Panc1 (cell line): Measurements from ENCODE around the gene SYT8. TPM values are rescaled to one million over a fixed set of nuclear protein-coding genes. Genes with fewer than 3 reads are reported as not detected.

Experiments
- ATAC-seq: fragments of 200-7000 bp; cut with Tn5 transposase; 2 replicates; pipeline ENCODE4 v1.9.1; 2020; ENCODE audit warnings: mild to moderate bottlenecking, moderate library complexity
- BruUV-seq: library from RNA; stranded (reverse); fragments of 400-500 nt; replicated peaks from 2 replicates; lab custom pipeline; 2021; lab: Mats Ljungman, UMichigan
- CTCF ChIA-PET: fragments of 300-600 bp; sonication (Branson Sonifier 250); formaldehyde crosslinking; loops from one replicate; lab custom pipeline; 2022; ENCODE audit warnings: antibody characterized with exemption; lab: Charles Lee
- POLR2A ChIA-PET: fragments of 300-600 bp; sonication (Branson Sonifier 250); formaldehyde crosslinking; loops from one replicate; lab custom pipeline; 2022; ENCODE audit warnings: antibody characterized with exemption; lab: Charles Lee
- DNase-seq: peaks from one replicate; pipeline ENCODE4 v3.0.0-alpha.2; 2010; ENCODE audit warnings: low read depth, low spot score
- H3K27ac ChIP-seq: 2 replicates; pipeline ENCODE4 v1.5.1; 2011; ENCODE audit warnings: mild to moderate bottlenecking, low read length, inconsistent platforms
- H3K27me3 ChIP-seq: fragments of 200-500 bp; sonication (Bioruptor generic); 2 replicates; pipeline ENCODE4 v1.6.0; 2014; ENCODE audit warnings: low read length, inconsistent platforms; ENCODE audit not compliant: control insufficient read depth, insufficient read depth
- H3K36me3 ChIP-seq: fragments of 200-500 bp; sonication (Bioruptor generic); 2 replicates; pipeline ENCODE4 v1.5.1; 2014; ENCODE audit warnings: inconsistent platforms, mild to moderate bottlenecking, low read length, moderate library complexity; ENCODE audit not compliant: control insufficient read depth, insufficient read depth
- H3K4me1 ChIP-seq: 2 replicates; pipeline ENCODE4 v1.5.1; 2011; ENCODE audit warnings: inconsistent platforms, mild to moderate bottlenecking, low read length, moderate library complexity; ENCODE audit not compliant: control insufficient read depth, insufficient read depth
- H3K4me3 ChIP-seq, 2 experiments: 2 replicates each; pipeline ENCODE4 v1.5.1; 2011 to 2012; ENCODE audit warnings: low read depth in 2 of 2, low read length in 2 of 2, mild to moderate bottlenecking in 2 of 2, inconsistent platforms in 1 of 2, moderate library complexity in 1 of 2
- H3K9me3 ChIP-seq: fragments of 200-500 bp; sonication (Bioruptor generic); 2 replicates; pipeline ENCODE4 v1.5.1; 2014; ENCODE audit warnings: low read depth, mild to moderate bottlenecking, inconsistent platforms, low read length, moderate library complexity; ENCODE audit not compliant: control insufficient read depth, insufficient read depth
- CTCF ChIP-seq: fragments of 450-650 bp; IDR thresholded peaks from 2 replicates; pipeline ENCODE4 v1.5.1; 2017; ENCODE audit warnings: mild to moderate bottlenecking
- POLR2AphosphoS5 ChIP-seq: IDR thresholded peaks from 2 replicates; pipeline ENCODE4 v1.6.1; 2012; ENCODE audit warnings: mild to moderate bottlenecking, low read depth, low read length, moderate library complexity
- REST ChIP-seq, 2 experiments: IDR thresholded peaks; 2 replicates each; pipeline ENCODE4 v1.6.1; 2011 to 2012; ENCODE audit warnings: low read depth in 2 of 2, control low read depth in 1 of 2, low read length in 1 of 2, mild to moderate bottlenecking in 1 of 2, moderate library complexity in 1 of 2; ENCODE audit not compliant: insufficient read depth in 1 of 2
- SIN3A ChIP-seq: IDR thresholded peaks from 2 replicates; pipeline ENCODE4 v1.6.1; 2012; ENCODE audit warnings: low read depth, mild to moderate bottlenecking, low read length, moderate library complexity, borderline replicate concordance; ENCODE audit not compliant: insufficient read depth
- TCF7L2 ChIP-seq: IDR thresholded peaks from 2 replicates; pipeline ENCODE4 v1.6.1; 2011; ENCODE audit warnings: mild to moderate bottlenecking, low read depth, low read length, inconsistent platforms
- in situ Hi-C: cut with HindIII; loops from 2 replicates; pipeline ENCODE4 v1.10.0; 2016; ENCODE audit warnings: low sequenced_read_pairs, low pct_unique_long_range_greater_than_20kb
- intact Hi-C: fragments of 100-400 bp; cut with micrococcal nuclease; formaldehyde crosslinking; loops from one replicate; pipeline ENCODE4 v1.10.0; 2022; ENCODE audit not compliant: unreplicated experiment
- total RNA-seq: library from RNA; stranded (reverse); gene quantifications from one replicate; pipeline ENCODE4 v1.2.1, GENCODE V29; 2021; ENCODE audit not compliant: unreplicated experiment

SYT8 gene
- total RNA-seq, 1 experiment from 2014 or later, result 3.5 TPM

GRCh38 chr11:1863352-1864216 lies 28.8 kb downstream of the SYT8 start:
- Histone ChIP-seq H3K4me3 (no peak overlapping the region), H3K27ac (peak overlapping the region; percentile 80), H3K4me1 (peaks cover 22% of the 10 kb centered on the region), H3K9me3 (no peaks in the 10 kb centered on the region), H3K27me3 (no peaks in the 10 kb centered on the region; the same call in 1 of the 2 replicates), H3K36me3 (no peaks in the 10 kb centered on the region)
- ChIA-PET POLR2A (no interaction called here), CTCF (no interaction called here)
- intact Hi-C loops (no loop called here), in situ Hi-C loops (no loop called here)
- BruUV-seq, result no TSS peak
- no peak for DNase-seq
- TF ChIP-seq REST (IDR thresholded peaks at IDR 0.05; ENCODE audit: insufficient read depth in 1 of 2, low read depth in 2 of 2, low read length in 1 of 2) (no peak), CTCF (no peak), POLR2AphosphoS5 (peak; percentile 49; the same call in 1 of the 2 replicates), TCF7L2 (no peak)
- peak; percentile 87 for ATAC-seq

GRCh38 chr11:1864231-1864630 lies 29.4 kb downstream of the SYT8 start:
- Histone ChIP-seq H3K4me3 (no peak overlapping the region), H3K4me1 (peaks cover 22% of the 10 kb centered on the region), H3K27me3 (no peaks in the 10 kb centered on the region; the same call in 1 of the 2 replicates), H3K9me3 (no peaks in the 10 kb centered on the region), H3K27ac (peak overlapping the region; percentile 48; the same call in 1 of the 2 replicates), H3K36me3 (no peaks in the 10 kb centered on the region)
- intact Hi-C loops, result no loop called here
- no TSS peak for BruUV-seq
- in situ Hi-C loops, result no loop called here
- no peak for DNase-seq
- ChIA-PET CTCF (no interaction called here), POLR2A (no interaction called here)
- TF ChIP-seq CTCF, result no peak
- TF ChIP-seq TCF7L2, result no peak
- TF ChIP-seq POLR2AphosphoS5, result no peak
- no peak for TF ChIP-seq SIN3A
- no peak for TF ChIP-seq REST (IDR thresholded peaks at IDR 0.05; ENCODE audit: insufficient read depth in 1 of 2, low read depth in 2 of 2, low read length in 1 of 2)
- ATAC-seq, result no peak
